ENCODE results near the gene MRPL43.
A peak's percentile ranks its signal among the peaks of the same experiment; 100 is the strongest.
"Not testable (repeated sequence)": the region's sequence is repeated elsewhere in the genome, so short reads cannot be mapped to it uniquely, and the experiment has no call there.

The MRPL43 gene

DNA sequence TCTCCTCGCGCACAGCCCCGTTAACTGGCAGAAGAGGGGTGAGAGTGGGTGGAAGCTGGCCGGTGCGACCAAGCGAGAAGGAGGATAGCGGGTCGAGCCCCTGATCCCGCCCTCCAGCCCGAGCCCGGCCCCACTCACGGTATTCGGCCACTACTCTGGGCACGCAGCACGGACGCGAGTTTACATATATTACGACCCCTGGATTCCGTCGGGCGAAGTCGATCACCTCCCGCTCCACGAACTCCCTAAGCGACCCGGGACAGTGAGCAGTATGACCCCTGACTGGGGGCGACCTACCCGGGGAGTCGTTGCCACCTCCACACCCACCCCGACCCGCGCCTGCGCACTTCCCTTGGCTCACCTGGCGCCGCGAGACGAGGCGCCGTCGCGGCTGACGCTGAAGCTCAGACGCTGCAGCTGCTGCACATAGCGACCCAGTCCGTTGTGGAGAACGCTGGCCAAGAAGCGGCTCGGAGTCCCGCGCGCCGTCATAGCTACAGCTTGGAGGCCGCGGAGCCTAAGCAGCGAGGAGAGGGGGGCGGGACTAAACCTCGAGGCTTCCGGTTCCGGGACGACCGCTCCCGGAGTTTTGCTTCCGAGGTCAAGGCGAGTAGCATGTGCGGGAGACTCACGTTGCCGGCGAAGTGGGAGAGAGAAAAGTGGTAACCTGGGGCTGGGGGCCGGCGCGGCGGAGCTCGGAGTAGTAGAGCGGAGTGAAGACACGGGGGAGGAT lies at the start of gene MRPL43, which contains the start of gene TWNK:
Gene MRPL43 (minus strand): TSS at position 546 of the 733 bp plus-strand sequence. CDS start 54 bp downstream, at position 492.
Gene TWNK (plus strand): TSS at position 592 of the 733 bp plus-strand sequence. CDS start 668 bp downstream, outside the sequence.
- DNase-seq = peak; percentile 94

DNA sequence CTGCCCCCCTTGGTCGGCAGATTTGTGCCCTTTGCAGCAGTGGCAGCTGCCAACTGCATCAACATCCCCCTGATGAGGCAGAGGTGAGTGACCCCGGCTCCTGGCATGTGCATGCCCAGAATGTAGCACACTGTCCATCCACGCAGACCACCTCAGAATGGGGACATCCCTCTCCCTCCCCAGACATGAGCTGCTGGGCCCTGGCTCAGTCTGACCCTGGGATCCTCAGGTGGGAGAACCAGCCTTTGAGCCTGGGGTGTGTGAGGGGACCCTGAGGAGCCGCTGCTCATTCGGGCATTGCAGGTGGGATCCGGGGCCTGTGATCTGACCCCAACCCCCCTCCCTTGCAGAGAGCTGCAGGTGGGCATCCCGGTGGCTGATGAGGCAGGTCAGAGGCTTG lies 49.4 kb upstream of the MRPL43 start:
- no peak for DNase-seq

DNA sequence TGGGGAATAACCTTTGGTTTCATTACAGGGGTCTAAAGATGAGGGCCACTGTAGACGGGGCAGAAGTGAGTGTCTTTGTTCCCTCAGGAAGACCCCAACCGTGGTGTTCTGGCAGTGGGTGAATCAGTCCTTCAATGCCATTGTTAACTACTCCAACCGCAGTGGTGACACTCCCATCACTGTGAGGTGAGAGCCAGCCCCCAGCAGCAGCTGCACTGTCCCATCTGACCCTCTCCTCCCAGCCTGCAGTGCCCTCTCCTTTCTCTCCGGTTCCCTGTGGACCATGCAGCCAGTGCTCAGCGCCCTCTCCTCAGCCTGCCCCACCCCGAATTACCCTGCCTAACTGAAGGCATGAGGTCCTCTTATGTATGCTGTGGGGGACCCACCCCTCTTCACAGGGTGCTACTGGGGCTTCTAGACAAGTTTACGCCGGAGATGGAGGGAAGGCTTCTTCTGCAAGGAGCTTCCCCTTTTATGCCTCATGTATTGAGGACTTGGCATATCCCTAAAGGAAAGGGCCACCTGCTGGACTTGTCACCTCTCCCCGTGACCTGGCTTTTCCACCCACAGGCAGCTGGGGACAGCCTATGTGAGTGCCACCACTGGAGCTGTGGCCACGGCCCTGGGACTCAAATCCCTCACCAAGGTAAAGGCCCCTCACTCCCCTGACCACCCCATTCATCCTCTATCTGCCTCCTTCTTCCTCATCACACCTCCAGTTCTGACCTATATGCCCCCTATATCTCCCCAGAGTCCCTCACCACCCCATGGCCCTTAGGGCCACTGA lies 48.8 kb upstream of the MRPL43 start:
- DNase-seq = no peak

DNA sequence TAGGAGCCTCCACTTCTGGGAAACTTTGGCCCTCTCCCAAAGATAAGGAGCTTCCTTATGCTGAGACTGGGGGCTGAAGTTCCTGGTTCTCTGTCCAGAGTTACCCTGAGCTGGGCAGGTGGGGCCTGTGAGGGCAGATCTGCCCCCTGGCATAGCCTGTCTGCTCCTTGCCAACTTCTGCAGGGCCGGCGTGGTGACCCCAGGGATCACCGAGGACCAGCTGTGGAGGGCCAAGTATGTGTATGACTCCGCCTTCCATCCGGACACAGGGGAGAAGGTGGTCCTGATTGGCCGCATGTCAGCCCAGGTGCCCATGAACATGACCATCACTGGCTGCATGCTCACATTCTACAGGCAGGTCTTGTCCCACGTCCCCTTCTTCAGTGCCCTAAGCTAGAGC lies 48.0 kb upstream of the MRPL43 start:
- no peak for DNase-seq

DNA sequence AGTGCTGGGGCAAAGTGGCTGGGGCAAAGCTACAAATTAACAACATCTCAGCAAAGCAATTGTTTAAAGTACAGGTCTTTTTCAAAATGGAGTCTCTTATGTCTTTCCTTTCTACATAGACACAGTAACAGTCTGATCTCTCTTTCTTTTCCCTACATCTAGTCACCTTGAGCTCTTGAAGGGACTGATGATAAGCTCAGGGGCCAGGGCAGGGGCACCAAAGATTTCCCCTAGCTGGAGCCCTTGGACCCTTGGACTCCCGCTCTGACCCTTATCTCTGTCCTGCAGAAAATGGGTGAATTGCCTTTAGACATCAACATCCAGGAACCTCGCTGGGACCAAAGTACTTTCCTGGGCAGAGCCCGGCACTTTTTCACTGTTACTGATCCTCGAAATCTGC lies 47.1 kb upstream of the MRPL43 start:
- not testable (repeated sequence) for DNase-seq

DNA sequence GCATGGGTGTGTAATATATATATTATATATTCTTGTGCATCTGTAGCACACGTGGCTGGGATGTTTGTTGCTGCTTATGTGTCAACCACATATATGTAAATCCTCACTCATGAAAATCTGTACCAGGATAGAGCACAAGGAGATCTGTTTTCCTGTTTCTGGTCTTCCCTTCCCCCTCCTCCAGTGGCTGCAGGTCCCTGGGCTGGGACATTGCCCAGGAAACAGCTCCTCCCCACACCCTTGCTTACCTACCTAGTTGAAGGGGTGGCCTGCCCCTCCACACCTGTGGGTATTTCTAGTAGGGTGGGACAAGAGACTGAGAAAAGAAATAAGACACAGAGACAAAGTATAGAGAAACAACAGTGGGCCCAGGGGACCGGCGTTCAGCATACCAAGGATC lies 46.0 kb upstream of the MRPL43 start:
- no peak for DNase-seq

DNA sequence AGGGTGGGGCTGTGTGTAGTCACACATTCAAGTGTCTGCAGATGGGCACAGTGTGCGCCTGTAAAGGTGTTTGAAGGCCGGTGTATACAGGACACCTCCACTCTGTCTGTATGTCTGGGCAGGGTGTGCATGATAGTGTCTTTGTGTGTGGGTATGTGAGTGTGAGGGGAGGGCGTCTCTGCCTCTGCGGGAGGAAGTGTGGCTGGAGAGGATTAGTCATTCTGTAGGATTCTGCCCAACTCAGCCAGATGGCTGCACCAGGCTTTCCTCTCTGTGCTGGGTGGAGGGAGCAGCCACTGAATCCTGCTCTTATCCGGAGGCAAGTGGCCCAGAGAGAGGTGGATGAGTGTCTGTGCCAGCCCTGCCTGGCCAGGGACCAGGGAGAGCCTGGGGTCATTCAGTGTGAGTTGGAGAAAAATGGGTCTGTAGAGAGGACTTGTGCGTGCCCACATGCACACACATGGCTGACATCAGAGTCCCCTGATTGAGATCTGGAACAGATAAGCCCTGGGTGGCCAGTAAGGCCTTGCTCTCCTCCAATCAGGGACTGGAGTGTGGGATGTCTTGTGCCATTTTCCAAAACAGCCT lies 45.4 kb upstream of the MRPL43 start:
- peak; percentile 93 for DNase-seq

DNA sequence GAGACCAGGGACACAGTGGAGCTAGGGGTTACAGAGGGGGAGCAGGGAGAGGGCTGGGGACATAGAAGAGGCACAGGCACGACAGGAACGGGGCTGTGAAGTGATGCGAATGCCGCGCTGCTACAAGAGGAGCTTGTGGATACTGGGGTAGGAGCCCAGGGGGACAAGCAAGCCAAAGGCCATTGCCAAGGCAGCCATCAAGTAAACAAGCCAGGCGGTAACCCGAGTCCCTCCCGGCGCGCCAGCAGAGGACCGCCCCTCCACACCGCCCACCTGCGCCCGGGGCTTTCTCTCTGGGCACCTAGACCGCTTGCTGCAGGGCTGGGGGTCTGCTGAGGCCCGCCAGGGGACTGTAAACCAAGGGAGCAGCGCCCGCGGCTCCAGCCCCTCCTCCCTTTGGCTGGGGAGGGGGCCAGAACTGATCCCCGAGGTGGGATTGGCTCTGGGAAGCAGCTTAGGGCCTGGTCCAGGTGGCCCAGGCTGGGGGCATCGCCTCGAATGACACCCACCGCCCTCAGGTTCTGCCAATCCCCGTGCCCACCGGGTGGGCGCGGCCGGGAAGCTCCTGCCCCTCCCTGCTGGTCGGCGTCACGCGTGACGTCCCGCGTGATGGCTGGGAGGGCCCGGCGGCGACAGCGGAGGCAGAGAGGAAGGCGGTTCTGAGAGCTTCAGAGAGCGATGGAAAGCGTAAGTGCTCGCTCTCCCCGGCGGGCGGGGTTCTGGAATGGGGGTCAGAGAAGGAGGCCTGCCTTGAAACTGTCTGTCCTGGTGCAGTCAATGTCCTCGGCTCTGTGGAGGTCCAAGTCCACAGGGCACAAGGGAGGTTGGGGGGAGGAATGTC lies 44.7 kb upstream of the MRPL43 start:
- DNase-seq = peak; percentile 80

DNA sequence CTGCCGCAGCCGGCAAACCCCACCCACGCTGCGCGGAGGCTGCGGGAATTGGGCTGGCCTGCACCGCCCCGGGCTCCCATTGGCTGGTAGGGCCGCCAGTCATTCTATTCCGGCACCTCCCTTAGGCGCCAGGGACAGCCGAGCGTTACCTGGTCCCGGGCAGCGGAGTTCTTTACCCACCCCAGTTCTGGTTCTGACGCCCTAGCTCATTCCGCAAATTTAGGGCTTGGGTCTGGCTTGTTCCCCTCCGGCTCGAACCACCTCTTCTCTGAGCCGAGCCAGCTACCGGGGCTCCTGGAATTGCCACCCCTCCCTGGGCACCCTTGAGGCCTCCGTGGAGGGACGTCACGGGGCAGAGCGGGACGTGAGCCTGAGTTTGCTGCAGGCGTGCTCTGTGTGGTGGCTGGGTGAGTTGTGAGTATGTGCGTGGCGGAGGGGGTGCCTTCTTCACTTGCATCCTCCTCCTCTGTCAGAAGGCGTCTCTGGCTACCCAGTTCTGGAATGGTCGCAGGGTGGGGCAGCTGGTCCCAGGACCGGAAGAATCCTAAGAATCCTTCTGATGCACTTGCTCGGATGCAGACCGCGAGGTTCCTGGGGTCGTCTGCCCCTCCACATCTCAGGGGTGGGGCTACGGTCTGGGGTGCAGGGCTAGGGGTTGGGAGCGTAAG lies 44.0 kb upstream of the MRPL43 start, which contains the start of the genes PDZD7 and SFXN3:
Gene PDZD7 (minus strand): TSS at position 2 of the 668 bp plus-strand sequence. CDS start 910 bp downstream, outside the sequence.
Gene SFXN3 (plus strand): TSS at position 107 of the 668 bp plus-strand sequence. CDS start 3,461 bp downstream, outside the sequence.
- peak; percentile 93 for DNase-seq

DNA sequence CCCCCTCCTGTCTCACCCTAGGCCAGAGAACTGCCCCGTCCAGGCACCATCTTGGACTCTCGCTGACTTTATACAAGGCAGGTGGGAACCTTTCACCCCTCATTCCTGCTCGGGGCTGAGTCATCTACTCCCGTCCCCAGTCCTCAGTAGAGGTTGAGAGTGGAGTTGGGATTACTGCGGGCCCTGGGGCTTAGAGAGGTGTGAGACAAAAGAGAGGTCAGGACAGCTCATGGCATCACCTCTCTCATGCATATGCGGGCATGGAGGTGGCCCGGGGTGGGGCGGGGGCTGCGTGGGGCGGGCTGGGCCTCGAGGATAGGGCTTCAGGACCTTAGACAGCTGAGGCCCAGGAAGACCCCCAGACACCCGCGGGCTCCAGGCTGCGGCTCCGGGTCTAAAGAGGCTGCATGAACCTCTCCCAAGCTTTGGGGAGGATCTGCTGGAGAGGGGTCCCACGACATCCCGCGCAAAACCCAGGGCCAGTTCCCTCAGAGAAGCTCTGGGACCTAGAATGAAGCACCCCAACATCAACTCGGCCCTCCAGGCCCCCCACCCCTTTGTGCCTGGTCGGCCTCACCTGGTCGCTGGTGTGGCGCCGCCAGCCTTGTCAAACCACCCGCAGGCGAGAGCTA lies 43.3 kb upstream of the MRPL43 start:
- DNase-seq = no peak

DNA sequence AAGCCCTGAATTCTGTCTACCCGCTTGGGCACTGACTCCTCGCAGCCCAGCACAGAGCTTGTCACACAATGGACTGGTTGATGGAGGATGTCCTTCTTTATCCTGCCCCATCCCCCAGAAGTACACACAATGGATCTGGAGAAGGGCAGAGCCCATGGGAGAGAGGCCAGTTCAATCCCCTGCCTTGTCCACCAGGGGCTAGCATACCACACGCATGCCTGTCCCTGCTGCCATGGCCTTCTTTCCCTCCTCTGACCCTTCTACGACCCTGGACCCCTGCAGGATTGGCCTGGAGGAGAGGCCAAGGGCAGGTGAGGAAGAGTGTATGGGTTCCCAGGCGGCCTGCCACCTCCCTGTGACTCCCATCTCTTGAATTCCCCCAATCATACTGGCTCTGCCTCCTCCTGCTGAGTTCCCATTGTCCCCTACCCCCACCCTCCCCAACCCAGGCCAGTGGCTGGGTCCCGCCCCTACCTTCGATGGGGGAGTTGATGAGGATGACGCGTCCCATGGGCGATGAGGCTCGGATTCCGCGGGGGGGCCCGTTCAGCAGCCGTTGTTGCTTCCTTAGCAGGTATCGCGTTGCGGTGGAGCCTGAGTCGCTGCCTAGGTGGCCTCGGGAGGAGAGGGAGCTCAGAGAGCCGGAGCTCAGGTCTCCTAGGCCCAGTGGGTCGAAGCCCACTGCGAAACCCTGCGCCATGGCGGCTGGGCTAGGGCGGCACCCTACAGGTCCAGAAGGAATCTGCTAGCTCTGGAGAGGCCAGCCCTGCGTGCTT lies 42.4 kb upstream of the MRPL43 start:
- no peak for DNase-seq

DNA sequence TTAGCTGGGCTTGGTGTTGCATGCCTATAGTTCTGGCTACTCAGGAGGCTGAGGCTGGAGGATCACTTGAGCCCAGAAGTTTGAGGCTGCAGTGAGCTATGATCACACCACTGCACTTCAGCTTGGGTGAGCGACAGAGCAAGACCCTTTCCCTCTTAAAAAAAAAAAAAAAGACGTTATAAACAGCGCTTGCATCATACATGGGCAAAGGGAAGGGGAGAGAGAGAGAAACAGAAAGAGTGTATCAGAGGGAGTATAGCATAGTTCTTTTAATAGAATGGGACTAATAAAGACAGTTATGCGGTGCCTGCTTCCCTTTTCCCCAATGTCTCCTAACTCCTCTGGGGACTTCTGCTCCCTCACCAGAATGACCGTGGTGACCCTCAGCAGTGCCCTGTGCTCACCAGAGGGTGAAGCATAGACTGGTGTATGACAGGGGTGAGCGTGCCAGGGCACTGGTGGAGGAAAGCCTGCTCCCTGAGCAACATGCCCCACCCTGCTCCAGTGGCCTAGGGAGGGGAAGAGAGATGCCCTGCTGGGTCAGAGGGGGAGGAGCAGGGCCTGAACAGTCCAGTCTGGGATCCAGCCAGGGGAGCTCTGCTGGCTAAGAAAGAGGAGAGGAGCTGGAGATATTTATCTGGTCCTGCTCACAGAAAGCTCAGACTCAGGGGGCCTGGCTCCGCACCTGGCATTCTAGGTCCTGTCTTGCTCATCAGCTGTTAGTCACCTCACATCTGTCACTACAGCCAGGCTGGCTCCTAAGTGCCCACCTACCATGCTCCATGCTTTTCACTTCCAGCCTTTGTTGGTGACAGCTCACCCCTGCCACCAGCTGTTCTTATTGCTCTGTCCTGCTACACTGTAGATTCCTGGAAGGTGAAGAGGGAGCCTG lies 41.4 kb upstream of the MRPL43 start:
- no peak for DNase-seq

DNA sequence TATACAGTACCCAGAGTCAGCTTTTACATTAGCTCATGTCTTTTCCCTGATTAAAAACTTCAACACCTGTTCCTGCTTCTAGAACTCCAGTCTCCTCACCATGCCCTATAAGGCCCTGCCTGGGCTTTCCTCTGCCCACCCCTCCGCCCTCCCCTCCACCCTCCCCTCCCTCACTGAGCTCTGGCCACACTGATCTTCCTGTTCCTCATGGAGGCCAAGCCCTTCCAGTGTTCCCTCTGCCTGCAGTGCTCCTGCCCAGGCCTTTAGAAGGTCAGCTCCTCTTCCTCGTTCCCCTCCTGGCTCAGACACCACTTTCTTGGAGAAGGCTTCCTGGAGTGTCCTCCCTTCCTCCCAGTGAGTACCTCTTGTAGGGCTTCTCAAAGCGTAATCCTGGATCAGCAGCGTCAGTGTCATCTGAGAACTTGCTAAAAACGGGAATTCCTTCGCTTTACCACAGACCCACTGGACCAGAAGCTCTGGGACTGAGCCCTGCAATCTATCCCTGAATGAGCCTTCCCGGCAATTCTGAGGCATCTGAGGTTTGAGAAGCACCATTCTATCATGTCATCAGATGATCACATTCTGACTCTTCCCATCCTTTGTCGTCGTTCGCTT lies 39.9 kb upstream of the MRPL43 start:
- DNase-seq = no peak

DNA sequence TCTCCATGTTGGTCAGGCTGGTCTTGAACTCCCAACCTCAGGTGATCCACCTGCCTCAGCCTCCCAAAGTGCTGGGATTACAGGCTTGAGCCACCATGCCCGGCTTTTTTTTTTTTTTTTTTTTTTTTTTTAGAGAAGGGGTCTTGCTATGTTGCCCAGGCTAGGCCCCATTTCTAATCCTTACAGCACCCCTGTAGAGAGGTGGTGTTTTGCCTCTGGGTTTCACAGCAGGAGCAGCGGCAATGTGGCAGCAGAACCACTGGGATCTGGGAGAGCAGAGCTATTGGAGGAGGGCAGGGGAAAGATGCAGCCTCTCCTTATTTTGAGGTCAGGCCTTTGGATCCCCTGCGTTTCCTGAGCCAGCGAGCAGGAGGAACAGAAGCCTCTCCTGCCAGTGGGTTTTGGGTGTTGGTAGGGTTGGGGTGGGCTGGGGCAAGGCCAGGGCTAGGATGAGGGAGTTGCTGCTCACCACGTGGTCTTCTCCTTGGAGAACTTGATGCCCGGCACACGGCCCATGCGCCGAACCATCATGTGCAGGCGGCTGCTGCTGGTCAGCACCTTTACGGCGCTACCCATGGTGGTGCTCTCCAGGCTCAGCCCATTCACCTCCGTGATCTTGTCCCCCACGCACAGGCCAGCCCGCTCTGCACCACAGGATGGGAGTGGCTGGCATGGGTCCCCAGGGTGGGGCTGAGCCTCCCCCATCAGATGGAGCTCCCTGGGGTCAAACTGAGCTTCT lies 35.8 kb upstream of the MRPL43 start:
- DNase-seq = no peak

DNA sequence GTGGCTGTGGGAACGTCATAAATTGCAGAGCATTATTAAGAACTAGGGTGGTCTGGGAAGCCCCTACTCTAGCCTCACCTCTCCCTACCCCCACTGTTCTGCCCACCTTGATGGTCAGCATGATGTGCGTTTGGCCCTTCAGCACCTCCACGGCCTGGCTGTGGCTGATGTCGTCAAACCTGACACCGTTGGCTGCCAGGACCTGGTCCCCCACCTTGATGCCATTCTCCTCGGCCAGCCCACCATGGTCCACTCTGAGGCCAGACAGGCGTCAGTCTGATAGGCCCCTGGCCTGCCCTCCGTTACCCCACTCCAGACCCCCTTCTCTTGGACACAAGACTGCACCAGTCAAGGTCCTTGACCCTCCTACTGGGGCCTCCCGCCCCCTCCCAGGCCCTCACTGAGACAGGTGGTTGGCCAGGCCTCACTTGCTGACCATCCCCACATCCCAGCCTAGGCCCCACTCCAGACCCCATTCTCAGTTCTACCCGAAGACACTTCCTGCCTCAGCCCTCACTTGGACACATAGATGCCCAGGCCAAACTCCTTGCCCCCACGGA lies 34.5 kb upstream of the MRPL43 start:
- DNase-seq = no peak

DNA sequence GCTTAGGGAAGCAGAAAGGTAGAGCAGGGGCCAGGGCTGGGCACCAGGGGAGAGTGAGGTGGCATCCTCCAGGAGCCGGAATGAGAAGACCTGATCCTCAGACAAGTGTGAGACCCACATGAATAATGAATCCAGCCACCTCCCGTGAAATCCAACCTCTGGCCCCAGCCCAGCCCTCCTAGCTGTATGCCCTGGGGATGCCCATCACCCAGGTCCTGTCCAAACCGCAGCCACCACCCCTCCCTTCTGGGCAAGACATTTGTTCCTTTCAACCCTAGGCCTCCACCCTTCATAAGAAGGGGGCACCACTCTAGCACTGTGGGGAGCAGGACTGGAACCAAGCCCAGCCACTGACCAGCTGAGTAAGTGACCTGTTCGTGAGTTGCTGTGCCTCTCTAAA lies 33.9 kb upstream of the MRPL43 start:
- no peak for DNase-seq

DNA sequence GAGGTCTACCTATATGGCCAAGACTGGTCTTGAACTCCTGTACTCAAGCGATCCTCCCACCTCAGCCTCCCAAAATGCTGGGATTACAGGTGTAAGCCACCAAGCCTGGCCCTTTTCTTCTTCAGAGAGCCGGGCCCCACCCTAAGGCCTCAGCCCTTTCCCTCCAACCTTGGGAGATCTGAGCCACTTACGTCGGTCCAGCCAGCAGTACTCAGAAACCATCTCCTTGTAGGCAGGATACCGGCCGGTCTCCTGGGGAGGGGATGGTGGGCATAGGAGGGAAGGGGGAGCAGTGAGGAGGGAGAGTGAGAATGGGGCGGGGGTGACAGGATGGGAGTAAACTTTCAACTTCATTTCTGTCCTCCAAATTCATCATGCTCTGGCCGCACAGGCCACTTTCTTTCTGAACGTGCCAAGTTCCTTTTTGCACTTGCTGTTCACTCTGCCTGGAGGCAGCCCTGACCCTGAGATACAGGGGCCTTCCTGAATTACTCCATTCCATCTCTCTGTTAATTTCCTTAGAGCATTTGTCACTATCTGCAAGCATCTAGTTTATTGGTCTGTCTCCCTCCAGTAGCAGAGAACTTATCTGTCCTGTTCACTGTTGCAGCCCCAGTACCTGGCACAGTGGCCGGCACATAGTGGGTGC lies 33.3 kb upstream of the MRPL43 start:
- no peak for DNase-seq

DNA sequence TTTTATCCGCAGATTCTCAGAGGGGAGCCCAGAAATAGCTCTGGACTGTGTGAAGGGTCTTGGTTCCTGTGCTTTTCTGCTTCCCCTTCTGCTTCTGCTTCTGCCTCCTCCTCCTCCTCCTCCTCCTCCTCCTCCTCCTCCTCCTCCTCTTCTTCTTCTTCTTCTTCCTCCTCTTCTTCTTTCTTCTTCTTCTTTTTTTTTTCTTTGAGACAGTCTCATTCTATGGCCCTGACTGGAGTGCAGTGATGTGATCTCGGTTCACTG lies 32.1 kb upstream of the MRPL43 start:
- no peak for DNase-seq
